Measurements from ENCODE around the gene CYP4A22.

CYP4A22 gene

GRCh38 chr1:47178654-47179016 is 41.4 kb downstream of the CYP4A22 start:
- H3K27ac Mint-ChIP-seq, result no peak overlapping the region
- H3K27me3 Mint-ChIP-seq, result peaks cover 28% of the 10 kb centered on the region
- H3K36me3 Mint-ChIP-seq, result no peaks in the 10 kb centered on the region
- H3K9me3 Mint-ChIP-seq (ENCODE audit: low read depth), result no peaks in the 10 kb centered on the region
- H3K4me3 Mint-ChIP-seq, result peak overlapping the region; percentile 84
- peaks cover 11% of the 10 kb centered on the region for H3K4me1 Mint-ChIP-seq (ENCODE audit: low read depth)

DNA sequence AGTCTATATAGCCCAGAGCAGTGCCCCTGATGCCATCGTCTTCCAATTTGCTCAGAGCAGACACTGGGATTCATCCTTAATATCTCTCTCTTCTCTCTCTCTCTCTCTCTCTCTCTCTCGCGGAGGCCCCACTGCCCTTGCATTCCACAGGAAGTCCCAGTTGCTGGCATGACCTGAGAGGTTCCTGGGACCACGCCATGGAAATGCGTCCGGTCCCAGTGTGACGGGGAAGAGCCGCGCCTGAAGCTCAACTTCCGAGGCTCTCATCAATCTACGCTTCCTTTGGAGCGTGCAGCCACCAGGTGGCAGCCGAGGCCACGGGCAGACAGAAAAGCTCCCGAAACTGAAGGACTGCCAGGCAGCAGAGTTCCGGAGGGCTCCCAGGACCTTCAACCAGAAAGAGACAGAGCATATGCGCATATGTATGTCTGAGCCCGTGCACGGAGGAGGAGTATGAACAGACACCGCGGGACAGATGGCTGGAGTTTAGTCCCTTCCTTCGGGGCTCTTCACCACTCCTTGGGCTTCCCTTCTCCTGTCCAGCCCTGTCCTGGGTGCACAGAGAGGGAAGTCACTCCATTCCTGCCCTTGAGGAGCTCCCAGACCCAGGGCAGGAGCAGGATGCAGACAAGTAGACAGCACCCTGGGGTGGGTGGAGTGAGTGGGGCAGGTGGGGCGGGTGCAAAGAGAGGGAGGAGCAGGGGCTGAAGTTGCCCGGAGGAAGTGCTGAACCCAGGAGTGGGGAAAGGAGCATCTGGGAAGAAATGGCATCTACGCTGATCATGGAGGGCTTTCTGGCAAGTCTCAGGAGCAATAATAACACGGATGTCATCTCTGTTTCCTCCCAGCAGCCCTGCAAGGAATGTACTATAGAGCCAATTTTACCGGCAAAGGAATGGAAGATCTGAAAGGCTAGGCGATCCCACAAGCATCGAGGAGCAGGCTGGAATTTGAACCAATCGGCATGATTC is 42.1 kb downstream of the CYP4A22 start:
- H3K4me3 Mint-ChIP-seq, result peak overlapping the region; percentile 84
- H3K36me3 Mint-ChIP-seq, result no peaks in the 10 kb centered on the region
- H3K27me3 Mint-ChIP-seq, result peaks cover 25% of the 10 kb centered on the region
- H3K27ac Mint-ChIP-seq, result peak overlapping the region; percentile 74
- no peaks in the 10 kb centered on the region for H3K9me3 Mint-ChIP-seq (ENCODE audit: low read depth)
- peaks cover 11% of the 10 kb centered on the region for H3K4me1 Mint-ChIP-seq (ENCODE audit: low read depth)

- no peak overlapping the region for H3K27ac Mint-ChIP-seq
- peaks cover 11% of the 10 kb centered on the region for H3K4me1 Mint-ChIP-seq (ENCODE audit: low read depth)
- H3K4me3 Mint-ChIP-seq, result no peak overlapping the region
- no peaks in the 10 kb centered on the region for H3K9me3 Mint-ChIP-seq (ENCODE audit: low read depth)
- peaks cover 22% of the 10 kb centered on the region for H3K27me3 Mint-ChIP-seq
- no peaks in the 10 kb centered on the region for H3K36me3 Mint-ChIP-seq
Observed at GRCh38 chr1:47179988-47180563, 42.8 kb downstream of the CYP4A22 start.

DNA sequence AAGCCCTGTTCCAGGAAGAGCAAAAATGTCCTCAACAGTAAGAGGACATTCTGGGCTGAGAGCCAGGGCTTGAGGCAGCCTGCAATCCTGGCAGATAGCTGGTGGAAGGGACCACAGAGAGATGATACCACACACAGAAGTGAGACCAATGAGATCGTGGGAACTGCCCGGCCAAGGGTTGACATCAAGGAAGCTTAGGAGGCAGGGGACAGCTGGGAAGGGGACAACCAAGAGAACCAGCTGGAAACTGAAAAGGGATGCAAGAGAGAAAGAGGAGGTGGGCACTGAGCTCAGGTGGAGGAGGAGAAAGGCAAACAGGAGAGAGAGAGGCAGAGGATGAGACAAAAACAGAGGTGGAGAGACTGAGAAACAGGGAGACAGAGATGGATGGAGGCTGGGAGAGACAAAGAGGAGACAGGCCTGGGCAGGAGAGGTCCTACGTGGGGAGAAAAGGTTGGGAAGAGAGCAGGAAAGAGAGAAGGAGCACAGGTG is 43.4 kb downstream of the CYP4A22 start:
- no peak overlapping the region for H3K4me3 Mint-ChIP-seq
- H3K27ac Mint-ChIP-seq, result no peak overlapping the region
- peaks cover 22% of the 10 kb centered on the region for H3K27me3 Mint-ChIP-seq
- no peaks in the 10 kb centered on the region for H3K36me3 Mint-ChIP-seq
- no peaks in the 10 kb centered on the region for H3K9me3 Mint-ChIP-seq (ENCODE audit: low read depth)
- peaks cover 9% of the 10 kb centered on the region for H3K4me1 Mint-ChIP-seq (ENCODE audit: low read depth)

- H3K9me3 Mint-ChIP-seq (ENCODE audit: low read depth), result no peaks in the 10 kb centered on the region
- peaks cover 20% of the 10 kb centered on the region for H3K27me3 Mint-ChIP-seq
- no peak overlapping the region for H3K27ac Mint-ChIP-seq
- H3K4me1 Mint-ChIP-seq (ENCODE audit: low read depth), result peaks cover 9% of the 10 kb centered on the region
- no peaks in the 10 kb centered on the region for H3K36me3 Mint-ChIP-seq
- no peak overlapping the region for H3K4me3 Mint-ChIP-seq
Observed at GRCh38 chr1:47181095-47181954, 44.1 kb downstream of the CYP4A22 start.

GRCh38 chr1:47181955-47182675 is 44.9 kb downstream of the CYP4A22 start:
- H3K27me3 Mint-ChIP-seq, result peaks cover 18% of the 10 kb centered on the region
- no peak overlapping the region for H3K27ac Mint-ChIP-seq
- peaks cover 9% of the 10 kb centered on the region for H3K4me1 Mint-ChIP-seq (ENCODE audit: low read depth)
- no peak overlapping the region for H3K4me3 Mint-ChIP-seq
- no peaks in the 10 kb centered on the region for H3K9me3 Mint-ChIP-seq (ENCODE audit: low read depth)
- H3K36me3 Mint-ChIP-seq, result no peaks in the 10 kb centered on the region

DNA sequence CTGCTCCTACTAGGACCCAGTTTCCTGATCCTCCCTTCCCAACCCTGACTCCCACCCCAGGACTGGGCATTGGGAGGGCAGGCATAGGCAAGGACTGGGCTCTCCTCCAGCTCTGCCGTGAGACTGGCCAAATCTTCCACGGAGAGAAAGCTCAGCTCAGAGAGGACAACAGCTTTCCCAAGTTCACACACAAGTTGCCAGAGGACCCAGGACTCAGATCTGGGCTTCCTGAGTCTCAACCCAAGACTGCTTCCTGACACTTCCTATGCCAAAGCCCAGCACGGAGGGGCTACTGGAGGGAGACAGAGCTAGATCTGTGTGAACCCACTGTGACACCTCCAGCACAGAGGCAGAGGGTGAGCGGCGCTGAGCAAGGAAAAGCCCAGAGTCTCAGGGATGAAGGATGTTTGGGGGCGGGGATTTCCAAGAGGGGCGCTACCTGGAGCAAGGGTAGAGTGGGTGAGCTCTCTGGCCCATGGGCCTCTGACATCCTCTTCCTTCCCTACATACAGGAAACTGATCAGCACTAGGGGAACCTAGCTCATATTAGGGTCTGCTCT is 45.5 kb downstream of the CYP4A22 start:
- H3K27ac Mint-ChIP-seq, result no peak overlapping the region
- H3K4me1 Mint-ChIP-seq (ENCODE audit: low read depth), result peaks cover 9% of the 10 kb centered on the region
- H3K4me3 Mint-ChIP-seq, result no peak overlapping the region
- peaks cover 18% of the 10 kb centered on the region for H3K27me3 Mint-ChIP-seq
- no peaks in the 10 kb centered on the region for H3K36me3 Mint-ChIP-seq
- no peaks in the 10 kb centered on the region for H3K9me3 Mint-ChIP-seq (ENCODE audit: low read depth)

GRCh38 chr1:47183308-47184089 is 46.3 kb downstream of the CYP4A22 start:
- H3K9me3 Mint-ChIP-seq (ENCODE audit: low read depth), result no peaks in the 10 kb centered on the region
- H3K4me3 Mint-ChIP-seq, result no peak overlapping the region
- H3K4me1 Mint-ChIP-seq (ENCODE audit: low read depth), result peaks cover 9% of the 10 kb centered on the region
- no peaks in the 10 kb centered on the region for H3K36me3 Mint-ChIP-seq
- peaks cover 17% of the 10 kb centered on the region for H3K27me3 Mint-ChIP-seq
- H3K27ac Mint-ChIP-seq, result no peak overlapping the region

DNA sequence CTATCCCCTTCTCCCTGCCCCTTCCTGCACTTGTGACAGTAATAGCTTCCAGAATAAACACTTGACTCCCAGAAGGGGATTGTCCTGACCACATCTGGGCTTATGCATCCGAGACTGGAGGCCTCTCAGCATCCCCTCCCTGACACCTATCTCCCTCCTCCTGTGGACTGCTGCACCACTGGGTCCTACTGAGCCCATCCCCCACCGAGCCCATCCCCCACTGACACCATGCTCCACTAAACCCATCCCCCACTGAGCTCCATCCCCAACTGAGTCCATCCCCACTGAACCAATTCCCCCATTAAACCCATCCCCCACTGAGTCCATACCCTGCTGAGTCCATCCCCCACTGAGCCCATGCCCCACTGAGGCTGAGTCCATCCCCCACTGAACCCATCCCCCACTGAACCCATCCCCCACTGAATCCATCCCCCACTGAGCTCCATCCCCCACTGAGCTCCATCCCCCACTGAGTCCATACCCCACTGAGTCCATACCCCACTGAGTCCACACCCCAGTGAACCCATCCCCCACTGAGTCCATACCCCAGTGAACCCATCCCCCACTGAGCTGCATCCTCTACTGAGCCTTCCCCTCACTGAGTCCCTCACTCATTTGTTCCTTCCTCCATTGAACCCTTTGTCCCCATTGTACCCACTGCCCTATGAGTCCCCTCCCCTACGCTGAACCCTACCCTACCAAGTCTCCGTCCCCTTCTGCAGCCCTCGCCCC is 47.0 kb downstream of the CYP4A22 start:
- H3K36me3 Mint-ChIP-seq, result no peaks in the 10 kb centered on the region
- peaks cover 11% of the 10 kb centered on the region for H3K27me3 Mint-ChIP-seq
- H3K4me1 Mint-ChIP-seq (ENCODE audit: low read depth), result peaks cover 5% of the 10 kb centered on the region
- no peaks in the 10 kb centered on the region for H3K9me3 Mint-ChIP-seq (ENCODE audit: low read depth)
- no peak overlapping the region for H3K4me3 Mint-ChIP-seq
- H3K27ac Mint-ChIP-seq, result no peak overlapping the region

DNA sequence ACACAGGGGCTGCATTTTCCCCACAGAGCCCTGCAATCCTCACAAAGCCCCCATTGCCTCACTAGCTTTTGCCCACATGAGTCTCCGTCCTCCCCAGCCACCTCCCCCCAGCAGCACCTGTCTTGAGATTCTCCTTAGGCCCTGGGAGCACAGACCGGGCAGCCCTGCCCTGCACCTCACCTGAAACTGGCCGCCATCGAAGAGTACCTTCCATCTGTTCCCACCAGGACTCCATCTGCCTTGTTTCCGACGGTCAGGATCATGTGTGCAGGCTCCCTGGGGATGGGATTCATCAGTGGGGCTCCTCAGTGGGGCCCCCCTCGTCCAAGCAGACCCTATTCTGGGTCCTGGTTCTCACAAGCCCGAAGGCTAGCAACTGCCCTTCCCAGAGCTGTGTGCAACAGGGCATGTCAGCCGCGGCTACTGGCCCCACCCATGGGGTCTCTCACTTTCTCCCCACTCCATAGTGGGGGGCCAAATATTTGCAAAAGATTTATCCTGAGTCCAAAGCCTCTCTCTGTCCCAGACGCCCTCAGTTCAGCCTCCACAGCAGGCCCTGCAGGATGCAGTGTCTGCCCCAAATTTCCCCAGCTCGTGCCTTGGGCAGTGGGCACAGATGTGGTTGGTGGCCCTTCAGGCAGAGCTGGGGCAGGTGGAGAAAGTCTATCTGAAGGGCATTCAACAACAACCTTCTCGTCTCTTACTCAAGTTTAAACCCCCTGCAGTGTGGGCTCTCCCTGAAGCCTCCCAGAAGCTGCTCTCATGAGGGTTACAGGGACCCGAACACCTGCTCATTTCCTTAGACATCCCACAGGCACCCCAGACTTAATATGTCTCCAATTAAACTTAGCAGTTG is 47.8 kb downstream of the CYP4A22 start:
- Mint-ChIP-seq H3K27ac (no peak overlapping the region), H3K36me3 (no peaks in the 10 kb centered on the region), H3K27me3 (peaks cover 10% of the 10 kb centered on the region), H3K9me3 (ENCODE audit: low read depth) (no peaks in the 10 kb centered on the region), H3K4me1 (ENCODE audit: low read depth) (no peaks in the 10 kb centered on the region), H3K4me3 (no peak overlapping the region)

DNA sequence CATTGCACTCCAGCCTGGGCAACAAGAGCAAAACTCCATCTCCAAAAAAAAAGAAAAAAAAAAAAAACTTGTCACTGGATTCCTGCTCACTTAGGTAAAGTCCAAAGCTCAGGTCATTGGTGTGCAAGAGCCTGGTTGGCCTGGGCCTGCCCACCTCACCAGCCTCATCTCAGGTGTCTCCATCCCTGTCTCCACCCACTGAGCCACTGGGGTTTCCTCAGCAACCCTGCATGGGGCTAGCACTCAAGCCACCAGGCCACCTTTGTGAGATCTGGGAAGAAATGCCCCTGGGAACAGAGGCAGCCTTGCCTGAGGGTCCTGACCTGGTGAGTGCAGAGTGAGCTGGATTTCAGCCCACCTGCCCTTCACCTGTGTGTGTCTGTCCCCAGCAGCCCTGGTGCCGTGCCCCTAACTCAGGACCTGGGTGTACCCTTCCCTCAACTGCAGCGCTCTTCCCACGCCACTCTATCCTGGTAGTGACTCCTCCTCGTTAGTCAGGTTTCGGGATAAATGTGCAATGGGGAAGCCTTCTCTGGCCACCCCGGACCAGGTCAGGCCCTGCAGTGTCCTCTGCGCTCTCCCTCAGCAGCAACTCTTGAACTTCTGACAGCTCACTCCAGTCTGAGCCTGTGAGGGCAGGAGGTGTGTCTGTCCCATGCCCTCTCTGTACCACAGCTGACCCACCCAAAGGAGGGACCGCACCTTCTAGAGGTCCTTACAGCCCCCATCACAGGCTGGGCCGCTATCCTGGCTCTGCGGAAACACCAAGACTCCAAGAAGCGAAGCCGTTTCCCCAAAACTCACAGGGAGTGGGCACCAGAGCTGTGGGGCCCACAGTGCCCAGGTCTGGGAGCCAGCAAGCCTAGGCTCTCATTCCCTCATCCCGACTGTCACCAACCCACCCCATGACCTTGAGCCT is 49.3 kb downstream of the CYP4A22 start:
- Mint-ChIP-seq H3K4me1 (ENCODE audit: low read depth) (no peaks in the 10 kb centered on the region), H3K27me3 (peaks cover 2% of the 10 kb centered on the region), H3K36me3 (no peaks in the 10 kb centered on the region), H3K27ac (no peak overlapping the region), H3K4me3 (no peak overlapping the region), H3K9me3 (ENCODE audit: low read depth) (no peaks in the 10 kb centered on the region)
